Islet precursor cell (in vitro differentiated cells): Measurements from ENCODE around the gene SCN1B.
"Not testable (repeated sequence)": the region's sequence is repeated elsewhere in the genome, so short reads cannot be mapped to it uniquely, and the experiment has no call there.

Experiments
- DNase-seq: peaks from one replicate; pipeline ENCODE4 v3.0.0-alpha.2; 2018

The SCN1B gene

DNA sequence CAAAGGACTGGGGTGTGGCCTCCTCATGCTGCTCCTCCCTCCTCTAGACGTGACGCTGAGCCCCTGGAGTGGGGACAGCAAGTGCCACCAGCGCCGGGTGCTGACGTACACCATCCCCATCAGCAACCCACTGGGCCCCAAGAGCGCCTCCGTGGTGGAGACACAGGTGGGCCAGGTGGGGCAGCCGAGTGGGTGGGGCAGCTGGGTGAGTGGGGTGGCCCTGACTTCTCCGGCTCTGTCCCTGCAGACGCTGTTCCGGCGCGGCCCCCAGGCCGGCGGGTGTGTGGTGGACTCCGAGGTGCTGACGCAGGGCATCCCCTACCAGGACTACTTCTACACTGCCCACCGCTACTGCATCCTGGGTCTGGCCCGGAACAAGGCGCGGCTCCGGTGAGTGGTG, 11.1 kb upstream of the SCN1B start:
- no peak for DNase-seq

DNA sequence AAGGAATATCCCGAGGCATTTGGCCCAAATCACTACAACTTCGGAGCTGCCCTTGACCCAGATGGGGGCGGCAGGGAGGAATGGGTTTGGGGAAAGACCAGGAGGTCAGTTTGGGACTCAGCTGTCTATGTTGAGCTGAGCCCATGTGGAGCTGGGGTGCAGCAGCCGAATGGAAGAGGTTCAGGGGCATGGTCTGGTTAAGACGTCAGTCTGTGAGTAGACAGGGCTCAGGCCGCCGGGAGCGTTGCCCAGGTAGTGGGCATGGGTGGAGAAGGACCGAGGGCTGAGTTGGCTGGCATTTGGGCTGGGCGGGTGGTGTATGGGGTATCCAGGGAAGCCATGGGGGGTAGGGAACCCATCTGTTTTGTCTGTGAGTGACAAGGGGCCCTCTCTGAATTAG, 9.3 kb upstream of the SCN1B start:
- DNase-seq, result no peak

DNA sequence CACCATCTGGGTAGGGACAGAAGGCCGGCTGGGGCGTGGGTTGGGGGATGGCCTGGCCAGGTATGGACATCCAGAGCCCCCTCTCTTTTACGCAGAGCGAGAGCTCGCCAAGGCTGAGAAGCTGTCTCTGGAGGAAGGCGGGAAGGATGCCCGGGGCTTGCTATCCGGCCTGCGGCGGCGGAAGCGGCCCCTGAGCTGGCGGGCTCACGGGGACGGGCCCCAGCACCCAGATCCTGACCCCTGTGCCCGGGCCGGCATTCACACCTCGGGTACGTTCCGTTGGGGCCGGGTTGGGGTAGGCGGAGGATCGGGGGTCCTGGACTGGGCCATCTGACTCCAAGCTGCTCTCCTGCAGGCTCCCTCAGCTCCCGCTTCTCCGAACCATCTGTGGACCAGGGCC, 8.7 kb upstream of the SCN1B start:
- no peak for DNase-seq

DNA sequence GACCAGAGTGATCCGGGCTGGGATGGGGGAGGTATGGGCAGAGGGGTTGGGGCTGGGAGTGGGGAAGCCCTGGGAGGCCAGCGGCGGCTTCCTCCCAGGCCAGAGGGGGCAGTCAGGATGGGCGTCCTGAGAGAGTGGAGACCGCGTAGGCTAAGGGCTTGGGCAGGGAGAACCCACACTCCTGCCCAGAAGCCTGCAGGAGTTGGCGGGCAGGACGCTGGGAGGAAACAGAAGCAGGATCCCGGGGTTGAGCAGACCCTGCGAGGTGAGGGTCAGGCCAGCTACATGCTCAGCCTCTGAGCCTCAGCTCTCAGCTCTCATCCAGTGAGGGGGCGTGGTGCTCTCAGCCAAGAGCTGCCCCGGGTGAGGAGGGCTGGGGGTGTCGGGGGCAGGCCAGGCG, 7.8 kb upstream of the SCN1B start:
- no peak for DNase-seq

DNA sequence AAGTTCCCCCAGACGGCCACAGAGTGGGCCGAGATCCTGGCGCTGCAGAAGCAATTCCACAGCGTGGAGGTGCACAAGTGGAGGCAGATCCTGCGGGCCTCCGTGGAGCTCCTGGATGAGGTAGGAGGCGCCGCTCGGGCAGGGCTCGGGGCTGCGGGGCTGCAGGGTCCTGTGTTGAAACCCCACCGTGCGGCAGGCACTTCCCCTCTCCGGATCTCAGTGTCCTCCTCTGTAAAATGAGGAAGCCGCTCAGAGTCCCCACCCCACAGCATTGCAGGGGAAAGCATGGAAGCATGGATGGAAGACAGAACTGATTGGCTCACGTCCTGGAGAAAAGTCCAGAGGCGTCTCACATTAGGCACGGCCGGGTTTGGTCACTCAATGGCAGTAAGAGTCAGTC, 6.8 kb upstream of the SCN1B start:
- DNase-seq, result no peak

DNA sequence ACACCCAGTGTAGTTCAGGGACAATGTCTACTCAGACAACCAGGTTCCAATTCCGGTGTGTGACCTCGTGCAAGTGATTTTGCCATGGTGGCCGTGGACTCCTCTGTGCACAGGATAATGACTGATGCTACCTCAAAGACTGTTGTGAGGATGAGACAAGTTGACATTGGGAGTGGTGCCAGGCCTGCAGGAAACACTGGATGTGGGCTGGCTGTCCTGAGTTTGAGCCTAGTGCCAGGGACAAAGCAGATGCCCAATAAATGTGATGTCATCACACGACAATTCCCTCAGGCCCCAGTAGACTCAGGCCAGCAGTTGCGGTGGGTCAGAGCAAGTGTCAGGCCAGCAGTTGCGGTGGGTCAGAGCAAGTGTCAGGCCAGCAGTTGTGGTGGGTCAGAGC, 6.2 kb upstream of the SCN1B start:
- DNase-seq, result no peak

DNA sequence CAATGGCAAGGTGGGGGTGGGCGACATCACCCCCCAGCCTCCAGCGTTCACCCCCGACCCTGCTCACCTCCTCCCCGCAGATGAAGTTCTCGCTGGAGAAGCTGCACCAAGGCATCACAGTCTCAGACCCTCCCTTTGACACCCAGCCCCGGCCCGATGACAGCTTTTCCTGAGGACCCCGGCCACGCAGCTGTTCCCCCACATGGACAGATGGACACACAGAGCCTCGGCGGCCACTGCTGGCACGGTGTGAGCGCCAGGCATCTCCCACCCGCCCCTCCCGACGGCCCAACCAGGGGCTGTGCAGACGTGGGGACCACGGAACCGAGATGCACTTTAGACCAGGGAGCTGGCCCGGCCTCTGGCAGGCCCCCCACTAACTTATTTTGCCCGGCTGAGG, 4.3 kb upstream of the SCN1B start:
- DNase-seq, result no peak

DNA sequence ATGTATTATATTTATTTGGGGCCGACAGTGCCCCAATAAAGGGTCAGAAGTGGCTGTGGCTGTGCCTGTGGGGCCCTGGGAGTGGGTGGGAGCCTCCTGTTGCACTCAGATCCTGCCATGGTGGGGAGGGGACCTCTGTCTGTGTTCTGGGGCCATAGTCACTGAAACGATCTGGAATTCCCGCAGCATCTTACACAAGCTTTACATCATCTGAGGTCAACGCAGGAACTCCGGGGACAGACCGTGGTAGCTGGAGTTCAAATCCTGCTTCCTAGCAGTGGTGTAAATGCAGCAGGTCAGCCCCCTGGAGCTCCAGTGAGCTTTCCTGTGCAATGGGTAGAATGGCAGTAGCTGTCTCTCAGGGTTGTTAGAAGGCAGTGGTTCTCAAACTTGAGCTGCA, 3.9 kb upstream of the SCN1B start:
- DNase-seq, result no peak

DNA sequence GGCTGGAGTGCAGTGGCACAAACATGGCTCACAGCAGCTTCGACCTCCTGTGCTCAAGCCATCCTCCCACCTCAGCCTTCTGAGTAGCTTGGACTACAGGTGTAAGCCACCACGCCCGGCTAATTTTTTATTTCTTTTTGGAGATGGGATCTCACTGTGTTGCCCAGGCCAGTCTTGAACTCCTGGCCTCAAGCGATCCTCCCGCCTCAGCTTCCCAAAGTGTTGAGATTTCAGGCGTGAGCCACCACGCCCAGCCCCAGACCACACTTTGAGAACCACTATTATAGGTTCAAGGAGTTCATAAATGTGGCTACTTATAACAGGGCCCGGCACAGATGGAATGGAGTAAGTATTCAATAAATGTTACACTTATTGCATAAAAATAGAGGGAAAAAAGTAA, 3.3 kb upstream of the SCN1B start:
- no peak for DNase-seq

DNA sequence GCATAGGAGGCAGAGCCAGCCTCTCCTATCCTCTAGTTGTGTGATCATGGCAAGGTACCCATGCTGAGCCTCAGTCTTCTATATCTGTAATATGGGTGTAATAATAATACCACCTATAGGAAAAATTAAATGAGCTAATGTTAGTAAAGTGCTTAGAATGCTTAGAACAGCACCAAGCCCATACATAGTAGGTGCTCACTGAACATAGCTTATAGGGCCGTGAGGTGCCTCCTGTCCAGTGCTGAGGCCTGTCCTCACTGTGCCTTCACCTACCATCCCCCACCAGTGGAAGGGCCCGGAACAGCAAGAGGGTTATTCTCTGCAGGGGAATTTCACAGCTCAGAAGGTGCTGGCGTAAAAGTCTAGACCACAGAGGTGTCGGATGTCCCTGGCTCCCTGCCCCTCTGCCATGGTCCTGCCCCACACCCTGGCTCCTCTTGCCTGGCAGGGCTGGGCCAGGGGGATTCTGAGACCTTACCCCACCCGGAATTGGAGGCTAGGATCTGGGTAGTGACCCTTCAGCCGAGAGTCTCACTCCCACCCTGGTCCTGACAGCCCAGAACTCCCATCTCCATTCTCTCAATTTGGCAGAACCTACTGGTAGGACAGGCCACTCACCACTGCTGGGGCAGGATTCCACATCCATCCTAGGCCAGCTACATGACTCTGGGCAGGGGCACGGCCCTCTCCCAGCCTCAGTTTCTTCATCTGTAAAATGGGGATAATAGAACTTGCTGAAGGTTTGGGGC, 2.2 kb upstream of the SCN1B start:
- no peak for DNase-seq

DNA sequence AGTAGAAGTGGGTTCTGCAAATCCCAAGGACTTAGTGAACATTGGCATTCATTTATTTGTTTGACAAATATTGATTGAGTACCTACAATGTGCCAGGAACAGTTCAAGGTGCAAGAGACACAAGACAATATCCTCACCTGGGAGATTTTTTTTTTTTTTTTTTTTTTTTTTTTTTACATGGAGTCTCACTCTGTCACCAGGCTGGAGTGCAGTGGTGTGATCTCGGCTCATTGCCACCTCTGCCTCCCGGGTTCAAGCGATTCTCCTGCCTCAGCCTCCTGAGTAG, 1.7 kb upstream of the SCN1B start:
- not testable (repeated sequence) for DNase-seq

DNA sequence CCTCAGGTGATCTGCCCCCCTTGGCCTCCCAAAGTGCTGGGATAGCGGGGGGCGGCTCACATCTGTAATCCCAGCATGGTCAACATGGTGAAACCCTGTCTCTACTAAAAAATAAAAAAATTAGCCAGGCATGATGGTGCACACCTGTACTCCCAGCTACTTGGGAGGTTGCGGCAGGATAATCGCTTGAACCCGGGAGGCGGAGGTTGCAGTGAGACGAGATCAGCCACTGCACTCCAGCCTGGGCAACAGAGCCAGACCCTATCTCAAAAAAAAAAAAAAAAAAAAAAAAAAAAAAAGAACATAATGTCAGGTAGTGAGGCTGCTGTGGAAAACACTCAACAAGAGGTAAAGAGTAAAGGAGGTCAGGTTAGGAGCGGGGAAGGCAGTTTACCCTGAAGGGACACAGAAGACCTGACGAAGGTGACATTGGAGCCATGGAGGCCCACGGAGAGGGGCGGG, 964 bp upstream of the SCN1B start:
- DNase-seq, result not testable (repeated sequence)

DNA sequence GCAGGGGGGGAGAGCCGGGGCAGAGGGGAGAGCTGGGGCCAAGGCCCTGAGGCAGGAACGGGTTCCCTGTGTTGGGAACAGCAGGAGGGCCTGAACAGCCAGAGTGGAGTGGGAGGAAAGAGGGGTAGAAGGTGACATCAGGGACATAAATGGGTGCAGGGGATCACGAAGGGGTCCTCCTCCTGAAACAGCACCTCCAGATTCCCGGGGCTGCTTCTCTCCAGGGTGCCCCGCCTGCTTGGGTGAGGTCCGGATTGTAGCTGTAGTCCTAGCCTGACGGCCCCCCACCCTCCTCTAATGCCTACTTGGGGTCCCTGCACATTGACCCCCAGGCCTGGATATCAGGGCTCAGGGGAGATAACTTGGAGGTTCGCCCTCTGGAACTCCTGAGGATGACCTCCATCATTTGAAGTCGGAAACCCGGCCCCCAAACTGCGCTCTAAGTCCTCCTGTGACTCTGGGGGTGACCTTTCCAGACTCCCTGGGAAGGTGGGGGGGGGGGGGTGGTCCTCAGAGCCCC, 473 bp upstream of the SCN1B start:
- no peak for DNase-seq

DNA sequence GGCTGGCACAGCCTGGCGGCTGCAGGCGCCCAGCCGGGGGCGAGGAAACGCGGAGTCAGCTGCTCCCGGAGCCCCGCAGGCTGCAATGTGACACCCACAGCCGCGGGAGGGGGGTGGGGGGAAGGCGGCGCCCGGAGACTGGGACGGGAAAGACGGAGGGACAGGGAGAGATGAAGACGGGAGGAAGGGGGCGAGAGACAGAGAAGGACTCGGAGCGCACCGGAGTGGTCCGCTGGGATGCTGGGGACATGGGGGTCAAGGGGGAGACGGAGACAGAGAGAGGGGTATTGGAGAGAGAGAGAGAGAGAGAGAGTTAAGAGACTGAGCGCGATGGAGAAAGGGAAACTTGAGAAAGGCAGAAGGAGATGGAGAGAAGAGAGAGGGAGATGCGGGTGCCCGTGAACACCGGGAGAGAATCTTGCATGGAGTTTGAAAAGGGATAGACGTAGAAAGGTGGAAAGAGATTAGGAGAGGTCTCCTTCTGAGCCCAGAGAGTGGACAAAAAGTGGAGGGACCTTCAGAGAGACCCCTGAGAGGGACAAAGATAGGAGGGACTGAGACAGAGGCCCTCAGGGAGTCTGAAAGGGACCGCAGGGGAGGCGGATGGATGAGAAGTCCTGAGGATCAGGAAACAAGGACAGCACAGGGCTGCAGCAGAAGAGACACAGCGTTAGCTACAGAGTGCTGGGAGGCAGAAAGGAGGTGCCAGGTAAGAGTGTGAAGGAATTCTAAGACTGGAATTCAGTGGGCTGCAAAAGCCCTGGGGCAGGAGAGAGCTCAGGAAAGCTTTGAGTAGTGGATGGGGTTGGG, 1.0 kb downstream of the SCN1B start:
- DNase-seq, result peak; percentile 85

DNA sequence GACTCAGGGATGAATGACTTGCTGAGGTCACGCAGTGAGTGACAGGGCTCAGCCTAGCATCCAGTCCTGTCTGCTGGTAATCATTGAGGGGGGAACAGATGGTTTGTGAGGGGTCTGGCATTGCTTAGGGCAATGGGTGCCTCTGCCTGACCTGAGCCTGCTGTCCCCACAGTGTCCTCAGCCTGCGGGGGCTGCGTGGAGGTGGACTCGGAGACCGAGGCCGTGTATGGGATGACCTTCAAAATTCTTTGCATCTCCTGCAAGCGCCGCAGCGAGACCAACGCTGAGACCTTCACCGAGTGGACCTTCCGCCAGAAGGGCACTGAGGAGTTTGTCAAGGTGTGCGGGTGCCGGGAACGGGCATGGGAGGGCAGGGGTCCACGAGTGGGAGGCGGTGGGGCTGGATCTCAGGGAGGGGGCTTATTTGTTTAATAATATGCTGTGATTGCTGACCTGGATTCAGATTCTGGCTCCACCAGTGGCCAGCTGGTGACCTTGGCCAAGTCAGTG, 2.1 kb downstream of the SCN1B start:
- no peak for DNase-seq

DNA sequence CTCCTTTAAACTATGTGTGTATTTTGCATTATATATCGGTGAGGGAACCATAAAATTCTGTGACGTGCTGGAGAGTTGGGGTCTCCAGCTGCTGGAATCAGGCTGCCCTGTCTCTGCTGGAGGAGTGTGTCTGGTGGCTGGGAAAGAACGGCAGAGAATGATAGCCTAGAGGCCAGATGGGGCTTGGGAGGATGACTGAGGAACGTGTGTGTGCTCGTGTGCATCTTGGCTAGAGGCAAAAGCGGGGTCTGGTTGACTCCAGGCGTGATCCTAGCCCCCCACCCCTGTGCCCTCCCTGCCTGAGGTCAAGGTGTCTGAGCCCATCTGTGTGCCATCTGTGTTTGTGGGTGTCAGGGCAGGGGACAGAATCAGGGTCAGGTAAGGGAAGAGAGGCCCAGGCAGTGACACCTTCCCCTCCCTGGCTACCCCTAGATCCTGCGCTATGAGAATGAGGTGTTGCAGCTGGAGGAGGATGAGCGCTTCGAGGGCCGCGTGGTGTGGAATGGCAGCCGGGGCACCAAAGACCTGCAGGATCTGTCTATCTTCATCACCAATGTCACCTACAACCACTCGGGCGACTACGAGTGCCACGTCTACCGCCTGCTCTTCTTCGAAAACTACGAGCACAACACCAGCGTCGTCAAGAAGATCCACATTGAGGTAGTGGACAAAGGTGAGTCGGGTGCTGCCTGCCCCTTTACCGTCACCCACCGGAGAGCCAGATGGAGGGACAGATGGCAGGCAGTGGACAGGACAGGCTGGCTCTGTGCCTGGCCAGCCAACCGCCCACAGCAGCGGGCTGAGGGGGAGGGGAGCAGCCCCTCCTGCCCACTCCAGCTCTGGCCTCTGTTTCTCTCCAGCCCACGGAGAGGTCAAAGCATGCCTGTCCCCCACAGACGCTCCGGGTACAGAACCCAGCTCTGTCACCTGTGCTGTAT, 3.1 kb downstream of the SCN1B start:
- DNase-seq, result no peak

DNA sequence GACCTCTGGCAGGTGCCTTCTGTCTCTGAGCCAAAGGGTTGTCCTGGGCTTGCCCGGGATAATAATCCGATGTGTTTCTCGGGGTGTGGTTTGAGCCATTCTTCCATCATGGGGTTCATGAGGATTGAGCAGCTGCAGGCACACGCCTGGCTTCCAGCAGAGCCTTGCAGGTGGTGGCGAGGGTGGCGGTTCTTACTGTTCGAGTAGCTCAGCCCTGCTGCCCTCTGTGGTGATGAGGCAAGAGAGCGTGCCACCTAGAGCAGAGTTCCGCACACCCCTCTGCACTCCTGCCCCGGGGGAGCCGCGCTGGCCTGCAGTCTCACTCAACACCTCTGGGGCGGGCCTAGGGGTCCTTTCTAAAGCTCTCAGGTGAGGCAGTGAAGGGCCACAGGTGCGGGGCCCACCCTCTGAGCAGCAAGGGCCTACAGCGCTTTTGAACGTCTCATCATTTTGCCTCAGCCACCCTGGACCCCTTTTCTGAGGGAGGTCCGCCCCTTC, 3.8 kb downstream of the SCN1B start:
- no peak for DNase-seq

DNA sequence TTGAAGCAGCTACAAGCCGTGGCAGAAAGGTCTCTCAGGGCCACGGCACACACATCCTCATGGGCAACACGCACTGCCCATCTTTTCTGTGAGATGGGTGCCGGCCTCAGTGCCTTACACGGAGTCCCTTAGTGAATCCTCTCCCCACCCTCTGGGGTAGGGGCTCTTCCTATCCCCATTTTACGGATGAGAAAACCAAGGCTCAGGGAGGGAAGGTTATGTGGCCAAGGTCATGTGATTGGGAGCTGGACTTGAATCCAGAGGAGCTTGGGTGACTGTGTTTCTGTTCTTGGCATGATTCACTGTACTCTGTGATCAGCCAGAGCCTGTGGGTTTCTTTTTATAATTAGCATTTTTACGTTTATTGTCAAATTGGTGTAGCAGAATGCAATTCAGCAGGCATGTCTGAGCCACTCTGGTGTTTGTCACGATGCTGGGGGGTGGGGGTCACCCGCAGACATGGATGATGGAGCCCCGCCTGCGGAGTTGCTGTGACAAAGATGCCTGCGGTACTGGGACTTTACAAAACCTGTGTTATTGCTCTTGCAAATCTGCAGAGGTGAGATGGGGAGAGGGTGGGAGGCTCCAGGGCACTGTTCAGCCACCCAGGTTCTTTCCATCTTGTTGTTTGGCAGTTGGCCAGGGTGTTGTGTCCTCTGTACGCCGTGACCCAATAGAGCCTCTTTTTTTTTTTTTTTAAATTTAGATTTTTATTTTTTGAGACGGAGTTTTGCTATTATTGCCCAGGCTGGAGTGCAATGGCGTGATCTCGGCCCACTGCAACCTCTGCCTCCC, 4.5 kb downstream of the SCN1B start:
- no peak for DNase-seq

DNA sequence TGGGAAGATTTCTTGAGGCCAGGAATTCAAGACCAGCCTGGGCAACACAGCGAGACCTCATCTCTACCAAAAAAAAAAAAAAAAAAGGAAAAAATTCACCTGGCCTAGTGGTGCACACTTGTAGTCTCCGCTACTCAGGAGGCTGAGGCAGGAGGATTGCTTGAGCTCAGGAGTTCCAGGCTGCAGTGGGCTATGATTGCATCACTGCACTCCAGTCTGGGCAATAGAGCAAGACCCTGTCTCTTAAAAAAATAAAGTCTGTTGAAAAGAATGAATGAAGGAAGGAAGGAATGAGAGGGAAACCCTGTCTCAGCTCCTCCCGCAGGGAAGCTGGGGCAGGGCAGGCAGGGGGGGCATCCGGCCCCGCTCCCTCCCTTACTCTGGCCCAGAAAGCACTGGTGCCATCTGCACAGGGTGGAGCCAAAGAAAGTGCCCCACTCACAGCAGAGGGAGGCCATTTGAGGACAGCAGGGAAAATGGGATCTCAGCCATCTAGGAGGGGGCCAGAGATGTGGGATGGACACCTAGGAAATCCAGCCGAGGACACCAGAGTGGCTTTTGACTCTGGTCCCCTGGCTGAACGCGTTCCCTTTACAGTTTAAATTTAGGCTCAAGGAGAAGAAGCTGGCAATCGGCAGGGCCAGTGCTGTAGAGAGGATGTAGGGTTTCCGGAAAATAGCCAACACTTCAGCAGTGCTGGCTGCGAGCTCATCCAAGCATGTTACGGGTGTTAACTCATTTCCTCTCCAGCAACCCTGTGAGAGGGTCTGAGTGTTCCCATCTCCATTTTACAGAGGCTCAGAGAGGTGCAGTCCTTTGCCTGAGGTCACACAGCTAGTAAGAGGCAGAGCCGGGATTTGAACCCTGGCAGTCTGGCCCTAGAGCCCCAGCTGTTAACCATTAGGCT, 7.7 kb downstream of the SCN1B start:
- DNase-seq, result no peak

DNA sequence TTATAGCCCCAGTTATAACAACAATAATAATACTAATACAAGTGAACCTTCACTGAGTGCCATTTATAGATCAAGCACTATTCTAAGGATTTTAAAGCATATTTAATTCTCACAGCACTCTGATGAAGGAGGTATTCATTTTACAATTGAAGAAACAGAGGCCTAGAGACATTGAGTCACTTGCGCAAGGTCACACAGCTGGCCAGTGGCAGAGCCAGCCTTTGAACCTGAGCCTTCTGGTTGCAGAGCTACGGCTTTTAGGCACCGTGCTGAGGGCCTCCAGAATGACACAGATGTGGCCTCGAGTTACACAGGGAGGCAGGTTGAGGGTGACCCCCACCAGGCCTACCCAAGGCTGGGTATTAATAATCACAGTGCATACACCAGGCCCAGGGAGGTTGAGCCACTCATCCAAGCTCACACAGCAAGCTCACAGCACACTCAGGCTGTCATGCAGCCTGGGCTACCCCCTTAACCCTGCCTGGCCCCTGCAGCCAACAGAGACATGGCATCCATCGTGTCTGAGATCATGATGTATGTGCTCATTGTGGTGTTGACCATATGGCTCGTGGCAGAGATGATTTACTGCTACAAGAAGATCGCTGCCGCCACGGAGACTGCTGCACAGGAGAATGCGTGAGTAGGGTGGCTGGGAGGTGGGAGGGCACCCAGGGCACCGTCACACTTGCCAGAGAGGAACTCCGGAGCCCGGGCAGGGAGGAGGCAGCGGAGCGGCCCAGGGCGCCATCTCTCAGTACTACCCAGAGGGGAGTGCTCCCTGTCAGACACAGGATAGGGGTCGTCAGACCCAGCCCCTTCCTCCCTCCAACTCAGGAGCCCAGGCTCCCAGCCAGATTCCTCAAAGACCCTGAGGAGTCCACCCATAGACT, 8.6 kb downstream of the SCN1B start:
- DNase-seq, result peak; percentile 51
